Measurements from ENCODE around the gene DNMBP.

Gene DNMBP

DNA sequence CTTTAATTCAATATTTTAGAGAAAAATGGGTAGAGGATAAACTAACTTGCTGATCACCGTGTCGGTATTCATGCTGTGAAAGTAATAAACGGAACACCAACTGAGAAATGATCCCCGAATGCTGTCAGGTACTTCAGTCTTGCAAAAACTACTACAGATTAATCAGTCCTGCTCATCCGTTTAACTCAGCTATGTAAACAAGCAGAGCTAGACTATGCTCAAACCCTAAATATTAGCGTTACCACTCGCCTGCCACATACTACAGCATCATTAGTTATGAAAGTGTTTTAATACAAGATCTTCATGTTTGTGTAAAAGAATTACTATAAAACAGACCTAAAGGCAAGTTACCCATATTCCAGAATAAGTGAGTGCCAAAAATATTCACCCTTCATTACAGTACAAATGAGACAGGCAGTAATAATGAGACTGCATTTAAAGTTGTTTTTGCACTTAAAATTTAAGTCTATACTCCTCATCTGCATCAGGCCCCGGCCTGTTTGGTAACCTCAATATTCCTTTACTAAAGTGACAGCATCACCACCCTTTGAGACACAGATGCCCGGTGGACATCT, 952 bp downstream of the DNMBP start:
- no peak for DNase-seq (ENCODE audit: low read depth in 1 of 2, low spot score in 1 of 2)
- H3K4me3 ChIP-seq (replicated peaks; ENCODE audit: insufficient read depth, low read length): peak overlapping the region; percentile 62
- H3K27ac ChIP-seq (replicated peaks): no peak overlapping the region
- H3K27me3 ChIP-seq (ENCODE audit: insufficient read depth, poor library complexity, severe bottlenecking): peaks cover 8% of the 10 kb centered on the region
- TF ChIP-seq SPI1 (IDR thresholded peaks at IDR 0.05; ENCODE audit: borderline replicate concordance, low read depth): no peak
- TF ChIP-seq, protein P1, sequence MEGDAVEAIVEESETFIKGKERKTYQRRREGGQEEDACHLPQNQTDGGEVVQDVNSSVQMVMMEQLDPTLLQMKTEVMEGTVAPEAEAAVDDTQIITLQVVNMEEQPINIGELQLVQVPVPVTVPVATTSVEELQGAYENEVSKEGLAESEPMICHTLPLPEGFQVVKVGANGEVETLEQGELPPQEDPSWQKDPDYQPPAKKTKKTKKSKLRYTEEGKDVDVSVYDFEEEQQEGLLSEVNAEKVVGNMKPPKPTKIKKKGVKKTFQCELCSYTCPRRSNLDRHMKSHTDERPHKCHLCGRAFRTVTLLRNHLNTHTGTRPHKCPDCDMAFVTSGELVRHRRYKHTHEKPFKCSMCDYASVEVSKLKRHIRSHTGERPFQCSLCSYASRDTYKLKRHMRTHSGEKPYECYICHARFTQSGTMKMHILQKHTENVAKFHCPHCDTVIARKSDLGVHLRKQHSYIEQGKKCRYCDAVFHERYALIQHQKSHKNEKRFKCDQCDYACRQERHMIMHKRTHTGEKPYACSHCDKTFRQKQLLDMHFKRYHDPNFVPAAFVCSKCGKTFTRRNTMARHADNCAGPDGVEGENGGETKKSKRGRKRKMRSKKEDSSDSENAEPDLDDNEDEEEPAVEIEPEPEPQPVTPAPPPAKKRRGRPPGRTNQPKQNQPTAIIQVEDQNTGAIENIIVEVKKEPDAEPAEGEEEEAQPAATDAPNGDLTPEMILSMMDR (IDR thresholded peaks at IDR 0.05; ENCODE audit: insufficient read depth, low read length): no peak
- no peak for TF ChIP-seq GABPA (IDR thresholded peaks at IDR 0.05; ENCODE audit: low read depth)
- TF ChIP-seq, protein P2, sequence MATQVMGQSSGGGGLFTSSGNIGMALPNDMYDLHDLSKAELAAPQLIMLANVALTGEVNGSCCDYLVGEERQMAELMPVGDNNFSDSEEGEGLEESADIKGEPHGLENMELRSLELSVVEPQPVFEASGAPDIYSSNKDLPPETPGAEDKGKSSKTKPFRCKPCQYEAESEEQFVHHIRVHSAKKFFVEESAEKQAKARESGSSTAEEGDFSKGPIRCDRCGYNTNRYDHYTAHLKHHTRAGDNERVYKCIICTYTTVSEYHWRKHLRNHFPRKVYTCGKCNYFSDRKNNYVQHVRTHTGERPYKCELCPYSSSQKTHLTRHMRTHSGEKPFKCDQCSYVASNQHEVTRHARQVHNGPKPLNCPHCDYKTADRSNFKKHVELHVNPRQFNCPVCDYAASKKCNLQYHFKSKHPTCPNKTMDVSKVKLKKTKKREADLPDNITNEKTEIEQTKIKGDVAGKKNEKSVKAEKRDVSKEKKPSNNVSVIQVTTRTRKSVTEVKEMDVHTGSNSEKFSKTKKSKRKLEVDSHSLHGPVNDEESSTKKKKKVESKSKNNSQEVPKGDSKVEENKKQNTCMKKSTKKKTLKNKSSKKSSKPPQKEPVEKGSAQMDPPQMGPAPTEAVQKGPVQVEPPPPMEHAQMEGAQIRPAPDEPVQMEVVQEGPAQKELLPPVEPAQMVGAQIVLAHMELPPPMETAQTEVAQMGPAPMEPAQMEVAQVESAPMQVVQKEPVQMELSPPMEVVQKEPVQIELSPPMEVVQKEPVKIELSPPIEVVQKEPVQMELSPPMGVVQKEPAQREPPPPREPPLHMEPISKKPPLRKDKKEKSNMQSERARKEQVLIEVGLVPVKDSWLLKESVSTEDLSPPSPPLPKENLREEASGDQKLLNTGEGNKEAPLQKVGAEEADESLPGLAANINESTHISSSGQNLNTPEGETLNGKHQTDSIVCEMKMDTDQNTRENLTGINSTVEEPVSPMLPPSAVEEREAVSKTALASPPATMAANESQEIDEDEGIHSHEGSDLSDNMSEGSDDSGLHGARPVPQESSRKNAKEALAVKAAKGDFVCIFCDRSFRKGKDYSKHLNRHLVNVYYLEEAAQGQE (IDR thresholded peaks at IDR 0.05; ENCODE audit: insufficient replicate concordance, low read depth): no peak
- no peak for TF ChIP-seq POLR2AphosphoS5 (IDR thresholded peaks at IDR 0.05; ENCODE audit: low read depth)

DNA sequence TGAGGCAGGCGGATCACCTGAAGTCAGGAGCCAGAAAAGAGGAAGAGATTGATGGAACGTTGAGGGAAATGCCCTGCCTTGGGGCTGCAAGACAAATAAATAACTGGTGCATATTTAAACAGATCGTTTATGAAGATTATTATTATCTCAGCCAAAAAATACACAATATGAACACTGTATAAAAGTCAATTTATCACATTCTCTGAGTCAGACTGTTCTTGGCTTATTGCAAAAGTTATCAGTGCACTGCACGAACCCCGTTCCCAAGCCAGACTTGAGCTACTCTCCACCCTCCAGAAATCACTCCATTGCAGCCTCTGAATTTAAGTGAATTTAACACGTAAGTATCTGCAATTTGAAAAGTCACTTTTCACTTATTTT, 1.6 kb downstream of the DNMBP start:
- H3K27ac ChIP-seq (replicated peaks): no peak overlapping the region
- no peak overlapping the region for H3K4me3 ChIP-seq (replicated peaks; ENCODE audit: insufficient read depth, low read length)
- TF ChIP-seq, protein P1 (IDR thresholded peaks at IDR 0.05; ENCODE audit: insufficient read depth, low read length): no peak
- TF ChIP-seq POLR2AphosphoS5 (IDR thresholded peaks at IDR 0.05; ENCODE audit: low read depth) (no peak), SPI1 (IDR thresholded peaks at IDR 0.05; ENCODE audit: borderline replicate concordance, low read depth) (no peak), GABPA (IDR thresholded peaks at IDR 0.05; ENCODE audit: low read depth) (no peak)
- TF ChIP-seq, protein P2 (IDR thresholded peaks at IDR 0.05; ENCODE audit: insufficient replicate concordance, low read depth): no peak
- peaks cover 8% of the 10 kb centered on the region for H3K27me3 ChIP-seq (ENCODE audit: insufficient read depth, poor library complexity, severe bottlenecking)
- DNase-seq (ENCODE audit: low read depth in 1 of 2, low spot score in 1 of 2): no peak

DNA sequence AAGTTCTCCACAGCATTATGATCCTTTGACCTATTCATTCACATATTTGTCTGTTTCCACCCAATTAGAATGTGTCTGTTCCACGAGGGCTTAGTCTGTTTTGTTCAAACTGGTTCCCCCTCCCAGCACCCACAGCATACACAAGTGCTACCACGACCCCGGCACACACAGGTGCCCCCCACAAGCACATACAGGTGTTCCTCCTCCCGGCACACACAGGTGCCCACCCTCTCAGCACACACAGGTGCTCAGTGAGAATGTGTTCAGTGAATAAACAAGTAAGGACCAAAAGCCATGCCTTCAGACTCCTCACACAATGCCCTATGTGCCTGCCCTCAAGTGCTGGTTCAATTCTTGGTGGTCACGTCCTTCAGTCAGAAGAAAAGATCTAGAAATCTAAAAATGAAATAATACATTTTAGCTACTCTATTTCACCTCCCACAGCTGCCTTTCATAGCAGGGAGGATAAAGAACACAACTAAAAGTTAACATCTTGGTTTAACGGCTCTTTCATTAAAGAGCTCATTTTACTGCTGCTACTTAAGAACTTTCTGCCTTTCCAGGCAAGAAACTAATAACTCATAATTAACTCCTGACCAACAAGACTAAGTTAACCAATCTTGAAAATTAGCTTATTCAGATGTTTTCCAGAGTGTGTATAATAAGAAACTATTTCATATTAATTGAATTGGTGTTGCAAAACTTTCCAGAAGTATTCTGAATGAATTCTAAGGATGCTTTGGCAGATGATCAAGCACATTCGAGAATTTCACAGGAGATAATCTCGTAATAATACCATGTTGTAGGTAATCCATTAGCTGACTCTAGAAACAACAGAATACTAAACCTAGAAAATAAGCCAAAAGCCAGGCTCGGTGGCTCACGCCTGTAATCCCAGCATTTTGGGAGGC, 2.3 kb downstream of the DNMBP start:
- no peak for DNase-seq (ENCODE audit: low read depth in 1 of 2, low spot score in 1 of 2)
- Histone ChIP-seq H3K27ac (replicated peaks) (no peak overlapping the region), H3K4me3 (replicated peaks; ENCODE audit: insufficient read depth, low read length) (no peak overlapping the region), H3K27me3 (ENCODE audit: insufficient read depth, poor library complexity, severe bottlenecking) (peaks cover 8% of the 10 kb centered on the region)
- TF ChIP-seq, protein P2 (IDR thresholded peaks at IDR 0.05; ENCODE audit: insufficient replicate concordance, low read depth): no peak

Measured in HL-60 (cell line).